IPS DF 19.7 (cell line): Measurements from ENCODE around the gene NCKAP5.

Experiments
- DNase-seq: peaks from one replicate; pipeline ENCODE4 v3.0.0-alpha.2; 2013; ENCODE audit warnings: low read depth, low spot score

Gene NCKAP5

DNA sequence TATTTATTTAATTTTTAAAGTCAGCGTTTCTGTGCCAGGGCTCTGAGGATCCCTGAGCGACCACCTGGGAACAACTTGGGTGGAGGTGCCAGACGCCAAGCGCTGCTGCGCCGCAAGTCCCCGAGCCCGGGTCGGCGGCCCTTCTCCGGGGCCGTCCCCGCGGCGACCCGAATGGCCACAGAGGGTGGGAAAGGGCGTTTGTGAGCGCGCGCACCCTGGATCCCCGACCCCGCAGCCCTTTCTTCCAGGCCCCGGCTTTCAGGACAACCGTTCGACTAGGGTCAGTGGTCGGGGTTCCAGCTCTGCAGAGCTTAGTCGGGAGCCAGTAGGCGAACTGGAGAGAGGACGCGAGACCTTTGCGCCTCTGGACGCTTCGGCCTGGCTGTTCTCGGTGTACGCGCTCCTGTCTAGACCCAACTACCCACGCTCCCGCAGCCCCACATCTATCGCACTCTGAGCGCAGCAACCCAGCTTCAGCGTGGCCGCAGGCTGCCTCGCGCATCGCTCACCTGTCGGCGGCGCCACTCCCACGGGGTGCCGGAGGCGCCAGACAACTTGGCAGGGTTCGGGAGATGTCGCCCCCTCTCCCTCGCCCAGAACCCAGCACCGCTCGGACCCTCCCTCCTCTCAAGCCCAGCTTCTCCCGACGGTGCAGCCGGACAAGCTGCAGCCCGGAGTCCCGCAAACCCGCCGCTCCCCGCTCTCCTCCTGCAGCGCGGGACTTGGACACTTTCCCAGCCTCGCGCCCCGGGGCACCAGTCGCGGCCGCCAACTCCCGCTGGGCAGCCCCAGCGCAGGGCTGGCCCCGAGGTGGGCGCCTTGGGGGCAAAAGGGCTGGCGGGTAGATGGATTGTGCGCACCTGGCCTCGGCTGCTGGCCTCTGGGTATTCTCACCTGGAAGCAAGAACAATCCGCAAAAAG lies 899.0 kb downstream of the NCKAP5 start:
- no peak for DNase-seq

DNA sequence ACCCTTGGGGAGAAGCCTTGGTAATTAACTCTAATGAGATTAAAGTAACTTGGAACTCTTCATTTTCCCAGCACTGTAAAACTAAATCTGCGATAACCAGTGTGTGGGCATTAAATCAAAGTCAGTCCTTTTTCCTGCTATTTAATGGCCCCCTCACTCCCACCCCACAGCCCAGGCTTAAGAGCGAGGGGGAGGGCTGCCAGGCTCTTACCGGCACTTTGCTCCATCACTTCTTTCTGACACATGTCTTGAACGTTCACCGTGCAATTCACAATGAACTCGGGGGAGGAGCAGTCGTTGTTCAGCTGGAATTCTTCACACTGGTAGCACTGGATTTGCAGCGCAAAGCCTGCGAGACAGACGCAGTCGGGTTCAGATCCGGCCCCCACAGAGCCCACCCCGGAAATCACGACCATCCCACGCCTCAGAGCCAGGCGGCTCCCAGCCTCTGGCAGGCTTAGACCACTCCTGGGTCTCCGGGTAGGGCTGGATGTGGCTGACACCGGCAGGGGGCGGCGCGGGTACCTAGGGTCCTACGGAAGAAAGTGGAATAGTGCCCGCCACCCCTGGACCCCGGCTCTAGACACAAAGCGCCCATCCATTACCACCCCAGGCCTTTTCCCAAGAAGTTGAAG lies 900.0 kb downstream of the NCKAP5 start:
- no peak for DNase-seq

GRCh38 chr2:132667706-132668105 lies 900.6 kb downstream of the NCKAP5 start:
- DNase-seq, result no peak

- no peak for DNase-seq
Observed at GRCh38 chr2:132665401-132666140, 902.7 kb downstream of the NCKAP5 start.

GRCh38 chr2:132664096-132664495 lies 904.2 kb downstream of the NCKAP5 start:
- no peak for DNase-seq

- no peak for DNase-seq
Observed at GRCh38 chr2:132662732-132663131, 905.5 kb downstream of the NCKAP5 start.

DNA sequence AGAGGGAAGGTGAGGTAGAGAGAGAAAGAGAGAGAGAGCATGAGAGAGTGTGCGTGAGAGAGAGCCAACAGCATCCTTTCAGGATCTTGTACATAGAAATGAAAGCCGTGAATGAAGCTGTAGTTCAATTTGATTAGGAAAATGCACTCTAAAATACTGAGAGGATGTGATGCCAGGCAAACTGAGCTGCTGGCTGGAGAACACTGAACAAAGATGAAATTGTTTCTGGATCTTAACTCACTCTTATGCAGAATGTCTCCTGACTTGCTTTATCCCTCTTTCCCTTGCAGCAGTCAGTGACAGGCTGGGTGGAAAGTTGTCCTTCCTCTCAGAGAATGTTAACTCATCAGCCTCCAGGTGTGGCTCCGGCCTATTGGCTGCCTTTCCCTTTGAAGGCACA lies 908.9 kb downstream of the NCKAP5 start:
- DNase-seq, result no peak

GRCh38 chr2:132656266-132656975 lies 911.8 kb downstream of the NCKAP5 start:
- DNase-seq, result no peak

GRCh38 chr2:132654968-132655367 lies 913.3 kb downstream of the NCKAP5 start:
- no peak for DNase-seq

DNA sequence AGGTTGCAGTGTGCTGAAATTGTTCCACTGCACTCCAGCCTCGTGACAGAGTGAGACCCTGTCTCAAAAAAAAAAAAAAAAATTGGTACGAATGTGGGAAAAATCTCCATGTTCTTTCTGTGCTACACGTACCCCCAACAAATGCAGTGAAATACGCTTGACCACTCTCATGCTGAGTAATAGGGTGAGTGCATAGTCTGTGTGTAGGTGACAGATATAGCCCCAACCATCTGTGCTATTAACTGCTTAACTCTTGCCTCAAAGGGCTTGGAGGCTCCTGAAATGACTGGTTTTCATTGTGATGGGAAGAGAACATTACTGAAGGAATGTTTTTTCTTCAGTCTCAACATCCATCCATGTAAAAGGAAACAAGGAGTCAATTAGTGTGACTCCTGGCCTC lies 913.9 kb downstream of the NCKAP5 start:
- DNase-seq, result no peak

GRCh38 chr2:132652474-132652873 lies 915.8 kb downstream of the NCKAP5 start:
- DNase-seq, result no peak

- no peak for DNase-seq
Observed at GRCh38 chr2:132651115-132652045, 916.9 kb downstream of the NCKAP5 start.

GRCh38 chr2:132646540-132647108 lies 921.6 kb downstream of the NCKAP5 start:
- no peak for DNase-seq

DNA sequence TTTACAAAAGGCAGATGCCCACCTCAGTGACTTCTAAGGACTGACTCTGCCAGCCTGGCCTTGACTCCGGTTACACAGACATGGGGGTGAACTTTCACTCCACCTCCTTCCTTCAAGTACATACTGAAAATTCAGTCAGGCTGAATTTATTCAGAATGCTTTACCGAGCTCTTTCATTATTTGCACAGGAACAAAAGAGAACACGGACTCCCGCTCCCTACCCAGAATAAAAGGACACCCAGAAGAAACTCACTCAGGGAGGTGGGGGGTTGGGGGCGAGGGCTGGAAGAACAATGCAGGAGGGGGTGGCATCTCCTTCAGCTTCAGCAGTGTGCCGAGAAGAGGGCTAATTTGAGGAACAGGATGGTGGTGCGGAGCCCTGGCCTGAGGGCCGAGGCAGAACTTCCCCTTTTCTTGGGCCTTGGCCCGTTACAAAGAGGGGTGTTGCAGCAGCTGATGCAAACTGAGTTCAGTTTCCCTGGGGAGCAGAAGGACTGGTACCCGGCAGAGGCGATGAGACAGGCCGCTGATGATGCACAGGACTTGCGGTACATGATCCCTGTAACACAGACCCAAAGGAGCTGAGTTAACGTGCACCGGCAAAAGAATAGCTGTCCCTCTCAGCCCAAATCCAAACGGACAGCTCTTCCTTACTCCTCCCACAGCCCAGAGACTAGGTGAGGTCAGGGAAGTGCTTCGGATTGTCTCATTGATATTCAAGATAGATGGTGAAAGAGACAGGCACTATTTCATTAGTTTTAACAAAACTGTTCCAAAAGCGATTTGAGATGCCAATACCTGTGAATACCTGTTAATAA lies 922.3 kb downstream of the NCKAP5 start:
- no peak for DNase-seq

DNA sequence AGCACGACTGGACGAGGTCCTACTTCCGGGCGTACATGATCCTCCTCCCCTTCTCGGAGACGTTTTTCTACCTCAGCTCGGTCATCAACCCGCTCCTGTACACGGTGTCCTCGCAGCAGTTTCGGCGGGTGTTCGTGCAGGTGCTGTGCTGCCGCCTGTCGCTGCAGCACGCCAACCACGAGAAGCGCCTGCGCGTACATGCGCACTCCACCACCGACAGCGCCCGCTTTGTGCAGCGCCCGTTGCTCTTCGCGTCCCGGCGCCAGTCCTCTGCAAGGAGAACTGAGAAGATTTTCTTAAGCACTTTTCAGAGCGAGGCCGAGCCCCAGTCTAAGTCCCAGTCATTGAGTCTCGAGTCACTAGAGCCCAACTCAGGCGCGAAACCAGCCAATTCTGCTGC lies 923.1 kb downstream of the NCKAP5 start:
- no peak for DNase-seq

DNA sequence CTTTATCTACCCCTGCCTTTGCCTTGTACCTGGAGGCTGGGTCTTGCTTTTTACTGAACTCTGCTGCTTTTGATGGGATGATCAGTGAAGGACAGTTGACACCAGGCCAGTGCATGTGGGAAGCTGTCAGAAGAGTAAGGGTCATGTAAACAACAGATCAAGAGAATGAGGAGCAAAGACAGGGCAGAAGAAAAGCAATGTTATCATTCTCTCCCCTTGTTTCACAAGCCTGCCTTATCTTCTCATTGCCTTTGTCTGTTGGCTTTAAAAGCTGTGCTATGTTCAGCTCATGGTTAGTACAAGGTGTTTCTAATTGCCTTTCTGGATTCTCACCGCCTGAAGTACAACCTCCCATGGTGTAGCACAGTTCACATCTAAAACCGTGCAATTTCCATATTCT lies 925.8 kb downstream of the NCKAP5 start:
- no peak for DNase-seq

DNA sequence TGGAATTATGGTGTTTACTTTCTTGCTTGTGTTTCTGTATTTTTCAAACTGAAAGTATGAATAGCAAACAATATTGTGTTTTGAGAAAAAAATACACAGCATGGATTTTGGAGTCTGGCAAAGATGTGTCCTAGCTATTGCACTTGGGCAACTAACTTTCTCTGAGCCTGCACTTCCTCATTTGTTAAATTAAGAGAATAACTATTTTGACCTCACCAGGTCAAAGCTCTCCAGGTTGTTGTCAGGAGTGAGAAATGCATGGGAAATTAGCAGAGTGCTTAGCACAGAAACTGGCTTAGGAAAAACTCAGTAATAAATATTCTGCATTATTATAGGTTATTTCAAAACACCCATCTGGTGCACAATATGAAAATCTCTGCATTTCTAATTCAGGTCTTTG lies 926.4 kb downstream of the NCKAP5 start:
- no peak for DNase-seq

- no peak for DNase-seq
Observed at GRCh38 chr2:132640116-132640515, 928.1 kb downstream of the NCKAP5 start.

DNA sequence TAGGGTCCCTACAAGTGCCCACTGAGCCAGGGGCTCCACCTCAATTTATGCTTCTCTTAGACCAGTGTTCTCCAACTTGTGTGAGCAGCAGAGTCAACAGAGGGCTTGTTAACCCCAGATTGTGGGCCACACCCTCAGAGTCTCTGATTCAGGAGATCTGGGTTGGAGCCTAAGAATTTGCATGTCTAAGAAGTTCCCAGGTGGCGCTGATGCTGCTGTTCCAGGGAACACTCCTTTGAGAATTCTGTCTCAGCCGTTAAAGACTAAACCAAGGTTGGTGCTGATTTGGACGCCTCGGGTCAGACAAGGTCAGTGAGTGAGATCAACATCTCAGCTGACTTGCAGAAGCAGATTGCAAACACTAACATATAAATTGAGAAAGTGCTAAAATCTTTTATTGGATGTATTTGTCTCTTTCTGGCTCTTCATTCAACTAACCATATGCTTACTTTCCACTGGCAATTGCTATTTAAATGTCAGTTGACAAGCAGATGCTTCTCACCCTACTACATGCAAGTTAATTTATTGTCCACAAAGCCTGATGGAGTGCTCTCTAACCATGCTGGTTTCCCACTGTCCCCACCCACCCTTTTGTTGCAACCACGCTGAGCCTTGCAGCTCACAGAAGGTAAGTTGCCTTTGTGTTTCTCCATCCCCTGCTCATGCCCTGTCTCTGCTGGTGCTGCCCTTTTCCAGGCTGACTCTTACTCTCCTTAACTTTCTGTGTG lies 929.8 kb downstream of the NCKAP5 start:
- no peak for DNase-seq
